ENCODE results near the gene KIF2B.

KIF2B gene, protein sequence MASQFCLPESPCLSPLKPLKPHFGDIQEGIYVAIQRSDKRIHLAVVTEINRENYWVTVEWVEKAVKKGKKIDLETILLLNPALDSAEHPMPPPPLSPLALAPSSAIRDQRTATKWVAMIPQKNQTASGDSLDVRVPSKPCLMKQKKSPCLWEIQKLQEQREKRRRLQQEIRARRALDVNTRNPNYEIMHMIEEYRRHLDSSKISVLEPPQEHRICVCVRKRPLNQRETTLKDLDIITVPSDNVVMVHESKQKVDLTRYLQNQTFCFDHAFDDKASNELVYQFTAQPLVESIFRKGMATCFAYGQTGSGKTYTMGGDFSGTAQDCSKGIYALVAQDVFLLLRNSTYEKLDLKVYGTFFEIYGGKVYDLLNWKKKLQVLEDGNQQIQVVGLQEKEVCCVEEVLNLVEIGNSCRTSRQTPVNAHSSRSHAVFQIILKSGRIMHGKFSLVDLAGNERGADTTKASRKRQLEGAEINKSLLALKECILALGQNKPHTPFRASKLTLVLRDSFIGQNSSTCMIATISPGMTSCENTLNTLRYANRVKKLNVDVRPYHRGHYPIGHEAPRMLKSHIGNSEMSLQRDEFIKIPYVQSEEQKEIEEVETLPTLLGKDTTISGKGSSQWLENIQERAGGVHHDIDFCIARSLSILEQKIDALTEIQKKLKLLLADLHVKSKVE

DNA sequence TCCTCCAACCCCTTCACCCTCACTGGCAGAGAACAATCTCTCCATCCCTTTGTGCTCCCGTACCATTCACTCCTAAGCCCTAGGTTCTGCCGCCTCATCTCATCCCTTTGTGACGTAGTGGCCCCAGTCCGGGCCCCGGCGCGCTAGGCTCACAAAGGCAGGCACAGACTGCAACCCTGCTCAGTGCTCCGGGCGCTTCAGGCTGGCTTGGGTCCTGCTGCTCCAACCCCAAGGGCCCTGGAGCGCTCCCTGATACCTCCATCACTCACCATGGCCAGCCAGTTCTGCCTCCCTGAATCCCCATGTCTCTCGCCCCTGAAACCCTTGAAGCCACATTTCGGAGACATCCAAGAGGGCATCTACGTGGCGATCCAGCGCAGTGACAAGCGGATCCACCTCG, at the start of gene KIF2B:
TSS of gene KIF2B (plus strand) at position 164 of the 400 bp plus-strand sequence. CDS start at position 271, 107 bp downstream.
- TF ChIP-seq, protein P1, sequence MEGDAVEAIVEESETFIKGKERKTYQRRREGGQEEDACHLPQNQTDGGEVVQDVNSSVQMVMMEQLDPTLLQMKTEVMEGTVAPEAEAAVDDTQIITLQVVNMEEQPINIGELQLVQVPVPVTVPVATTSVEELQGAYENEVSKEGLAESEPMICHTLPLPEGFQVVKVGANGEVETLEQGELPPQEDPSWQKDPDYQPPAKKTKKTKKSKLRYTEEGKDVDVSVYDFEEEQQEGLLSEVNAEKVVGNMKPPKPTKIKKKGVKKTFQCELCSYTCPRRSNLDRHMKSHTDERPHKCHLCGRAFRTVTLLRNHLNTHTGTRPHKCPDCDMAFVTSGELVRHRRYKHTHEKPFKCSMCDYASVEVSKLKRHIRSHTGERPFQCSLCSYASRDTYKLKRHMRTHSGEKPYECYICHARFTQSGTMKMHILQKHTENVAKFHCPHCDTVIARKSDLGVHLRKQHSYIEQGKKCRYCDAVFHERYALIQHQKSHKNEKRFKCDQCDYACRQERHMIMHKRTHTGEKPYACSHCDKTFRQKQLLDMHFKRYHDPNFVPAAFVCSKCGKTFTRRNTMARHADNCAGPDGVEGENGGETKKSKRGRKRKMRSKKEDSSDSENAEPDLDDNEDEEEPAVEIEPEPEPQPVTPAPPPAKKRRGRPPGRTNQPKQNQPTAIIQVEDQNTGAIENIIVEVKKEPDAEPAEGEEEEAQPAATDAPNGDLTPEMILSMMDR (IDR thresholded peaks at IDR 0.05; ENCODE audit: insufficient read depth, low read length, poor library complexity, severe bottlenecking) = no peak
- DNase-seq (ENCODE audit: extremely low read depth, insufficient read length) = no peak
- Histone ChIP-seq H3K27me3 (replicated peaks; ENCODE audit: control insufficient read depth, insufficient read depth, low read length) (no peaks in the 10 kb centered on the region), H3K36me3 (ENCODE audit: control insufficient read depth, insufficient read depth, low read length) (no peaks in the 10 kb centered on the region), H3K4me3 (replicated peaks; ENCODE audit: low read depth, low read length) (no peak within 1 kb of the TSS)

DNA sequence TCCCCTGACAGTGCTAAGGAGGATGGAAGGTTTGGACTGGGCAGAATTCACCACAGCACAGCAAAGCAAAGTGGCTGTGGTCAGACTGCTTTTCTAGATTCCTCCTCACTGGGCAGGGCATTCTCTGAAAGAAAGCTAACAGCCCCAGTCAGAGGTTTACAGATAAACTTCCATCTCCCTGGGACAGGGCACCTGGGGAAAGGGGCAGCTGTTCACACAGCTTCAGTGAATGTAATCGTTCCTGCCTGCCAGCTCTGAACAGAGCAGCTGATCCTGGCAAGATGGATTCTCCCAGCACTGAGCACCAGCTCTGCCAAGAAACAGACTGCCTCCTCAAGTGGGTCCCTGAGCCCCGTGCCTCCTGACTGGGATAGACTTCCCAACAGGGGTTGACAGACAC, 42.4 kb upstream of the KIF2B start:
- TF ChIP-seq, protein P1 (IDR thresholded peaks at IDR 0.05; ENCODE audit: insufficient read depth, low read length, poor library complexity, severe bottlenecking) = no peak
- H3K27me3 ChIP-seq (replicated peaks; ENCODE audit: control insufficient read depth, insufficient read depth, low read length) = no peaks in the 10 kb centered on the region
- no peak overlapping the region for H3K4me3 ChIP-seq (replicated peaks; ENCODE audit: low read depth, low read length)
- no peaks in the 10 kb centered on the region for H3K36me3 ChIP-seq (ENCODE audit: control insufficient read depth, insufficient read depth, low read length)
- no peak for DNase-seq (ENCODE audit: extremely low read depth, insufficient read length)

DNA sequence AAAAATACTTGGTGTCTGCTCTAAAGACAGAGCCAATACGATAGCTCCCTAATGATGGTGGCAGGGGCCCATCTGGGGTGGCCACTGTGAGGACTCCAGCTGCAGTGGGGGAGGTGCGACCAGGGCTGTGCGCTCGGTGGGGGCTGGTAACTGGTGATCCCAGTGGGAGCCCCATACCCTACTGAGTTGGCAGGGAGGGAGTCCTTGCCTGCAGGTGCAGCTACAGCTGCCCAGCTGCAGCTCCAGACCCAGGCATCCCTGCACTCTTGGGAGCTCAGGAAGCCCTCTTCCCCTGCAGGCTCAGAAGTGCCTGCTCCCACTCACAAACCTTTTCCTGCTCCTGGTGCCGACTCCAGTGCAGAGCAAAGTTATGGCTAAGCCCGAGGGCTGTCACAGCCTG, 31.2 kb upstream of the KIF2B start:
- TF ChIP-seq, protein P1 (IDR thresholded peaks at IDR 0.05; ENCODE audit: insufficient read depth, low read length, poor library complexity, severe bottlenecking) = no peak
- Histone ChIP-seq H3K36me3 (ENCODE audit: control insufficient read depth, insufficient read depth, low read length) (no peaks in the 10 kb centered on the region), H3K27me3 (replicated peaks; ENCODE audit: control insufficient read depth, insufficient read depth, low read length) (no peaks in the 10 kb centered on the region), H3K4me3 (replicated peaks; ENCODE audit: low read depth, low read length) (no peak overlapping the region)
- DNase-seq (ENCODE audit: extremely low read depth, insufficient read length) = no peak

DNA sequence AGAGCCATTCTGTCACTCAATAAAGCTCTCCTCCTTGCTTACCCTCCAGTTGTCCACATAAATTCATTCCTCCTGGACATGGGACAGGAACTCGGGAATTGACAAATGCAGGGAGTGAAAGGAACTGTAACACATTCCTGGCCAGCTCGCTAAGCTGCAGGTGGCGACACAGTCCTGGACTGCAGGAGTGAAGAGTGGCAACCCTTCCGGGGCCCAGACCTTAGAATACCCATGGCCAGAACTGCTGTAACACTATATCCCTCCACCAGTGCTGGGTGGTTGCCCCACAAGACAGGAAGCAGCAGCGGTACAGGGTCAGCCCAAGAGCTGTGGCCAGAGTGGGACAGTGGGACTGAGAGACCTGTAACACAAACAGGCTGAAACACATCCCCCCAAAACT, 30.3 kb upstream of the KIF2B start:
- no peak overlapping the region for H3K4me3 ChIP-seq (replicated peaks; ENCODE audit: low read depth, low read length)
- no peaks in the 10 kb centered on the region for H3K36me3 ChIP-seq (ENCODE audit: control insufficient read depth, insufficient read depth, low read length)
- DNase-seq (ENCODE audit: extremely low read depth, insufficient read length) = no peak
- H3K27me3 ChIP-seq (replicated peaks; ENCODE audit: control insufficient read depth, insufficient read depth, low read length) = no peaks in the 10 kb centered on the region
- TF ChIP-seq, protein P1 (IDR thresholded peaks at IDR 0.05; ENCODE audit: insufficient read depth, low read length, poor library complexity, severe bottlenecking) = no peak

DNA sequence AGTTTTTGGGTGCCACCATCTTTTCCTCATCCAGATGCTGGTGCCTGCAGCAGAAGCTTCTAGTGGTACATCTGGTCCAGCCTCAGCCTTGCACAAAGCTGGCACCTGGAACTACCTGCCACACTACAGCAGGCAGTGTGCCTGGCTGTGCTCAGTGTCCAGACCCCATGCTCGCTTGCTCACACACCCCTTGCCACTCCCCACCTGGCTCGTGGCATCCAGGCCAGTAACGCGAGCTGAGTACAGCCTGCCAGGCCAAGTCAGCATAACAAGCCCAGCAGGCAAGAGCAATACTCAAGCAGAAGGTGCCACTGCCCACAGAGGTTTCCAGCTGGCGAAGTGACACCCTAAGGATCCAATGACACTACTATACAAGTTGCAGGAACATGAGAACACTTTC, 29.7 kb upstream of the KIF2B start:
- Histone ChIP-seq H3K4me3 (replicated peaks; ENCODE audit: low read depth, low read length) (no peak overlapping the region), H3K36me3 (ENCODE audit: control insufficient read depth, insufficient read depth, low read length) (no peaks in the 10 kb centered on the region), H3K27me3 (replicated peaks; ENCODE audit: control insufficient read depth, insufficient read depth, low read length) (no peaks in the 10 kb centered on the region)
- DNase-seq (ENCODE audit: extremely low read depth, insufficient read length) = no peak
- TF ChIP-seq, protein P1 (IDR thresholded peaks at IDR 0.05; ENCODE audit: insufficient read depth, low read length, poor library complexity, severe bottlenecking) = no peak
